Measurements from ENCODE around the gene LAG3. TPM values are rescaled to one million over a fixed set of nuclear protein-coding genes. Genes with fewer than 3 reads are reported as not detected.
A peak's percentile ranks its signal among the peaks of the same experiment; 100 is the strongest.

The LAG3 gene
- total and polyA plus RNA-seq, 10 of the 15 experiments (the other 5 are each of a cell fraction or from before 2014, with no cell fraction given), result 0.52 to 4.2 (median 1.0) TPM; not detected in 1

- TF ChIP-seq, protein P1, sequence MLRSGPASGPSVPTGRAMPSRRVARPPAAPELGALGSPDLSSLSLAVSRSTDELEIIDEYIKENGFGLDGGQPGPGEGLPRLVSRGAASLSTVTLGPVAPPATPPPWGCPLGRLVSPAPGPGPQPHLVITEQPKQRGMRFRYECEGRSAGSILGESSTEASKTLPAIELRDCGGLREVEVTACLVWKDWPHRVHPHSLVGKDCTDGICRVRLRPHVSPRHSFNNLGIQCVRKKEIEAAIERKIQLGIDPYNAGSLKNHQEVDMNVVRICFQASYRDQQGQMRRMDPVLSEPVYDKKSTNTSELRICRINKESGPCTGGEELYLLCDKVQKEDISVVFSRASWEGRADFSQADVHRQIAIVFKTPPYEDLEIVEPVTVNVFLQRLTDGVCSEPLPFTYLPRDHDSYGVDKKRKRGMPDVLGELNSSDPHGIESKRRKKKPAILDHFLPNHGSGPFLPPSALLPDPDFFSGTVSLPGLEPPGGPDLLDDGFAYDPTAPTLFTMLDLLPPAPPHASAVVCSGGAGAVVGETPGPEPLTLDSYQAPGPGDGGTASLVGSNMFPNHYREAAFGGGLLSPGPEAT (IDR thresholded peaks at IDR 0.05; ENCODE audit: low read depth), result peak; percentile 61; the same call in 1 of the 2 replicates
- TF ChIP-seq LARP7 (IDR thresholded peaks at IDR 0.05), result peak; percentile 63; the same call in 1 of the 2 replicates
- TF ChIP-seq SREBF2 (IDR thresholded peaks at IDR 0.05; ENCODE audit: low read length), result no peak
- TF ChIP-seq NFIC (IDR thresholded peaks at IDR 0.05; ENCODE audit: low read depth, low read length), result no peak
- no peak for TF ChIP-seq RCOR1 (conservative IDR thresholded peaks at IDR 0.05; ENCODE audit: low read depth, low read length)
- TF ChIP-seq CREM (IDR thresholded peaks at IDR 0.05; ENCODE audit: low read depth), result peak; percentile 74
- TF ChIP-seq MXI1 (IDR thresholded peaks at IDR 0.05; ENCODE audit: low read depth, low read length), result peak; percentile 75; the same call in 1 of the 2 replicates
- TF ChIP-seq RUNX3 (IDR thresholded peaks at IDR 0.05; ENCODE audit: low read length), result peak; percentile 34; the same call in 1 of the 2 replicates
- no peak for TF ChIP-seq JUNB (IDR thresholded peaks at IDR 0.05)
- TF ChIP-seq CEBPB (IDR thresholded peaks at IDR 0.05; ENCODE audit: borderline replicate concordance in 1 of 2, low read depth in 2 of 2, low read length in 2 of 2), result no peak
- TF ChIP-seq NFXL1 (IDR thresholded peaks at IDR 0.05; ENCODE audit: borderline replicate concordance), result no peak
- TF ChIP-seq HDAC2 (IDR thresholded peaks at IDR 0.05), result no peak
- peak; percentile 88; the same call in 1 of the 2 replicates for TF ChIP-seq RB1 (IDR thresholded peaks at IDR 0.05; ENCODE audit: borderline replicate concordance)
- no peak for TF ChIP-seq ATF2 (IDR thresholded peaks at IDR 0.05; ENCODE audit: low read length)
- TF ChIP-seq, protein P2, sequence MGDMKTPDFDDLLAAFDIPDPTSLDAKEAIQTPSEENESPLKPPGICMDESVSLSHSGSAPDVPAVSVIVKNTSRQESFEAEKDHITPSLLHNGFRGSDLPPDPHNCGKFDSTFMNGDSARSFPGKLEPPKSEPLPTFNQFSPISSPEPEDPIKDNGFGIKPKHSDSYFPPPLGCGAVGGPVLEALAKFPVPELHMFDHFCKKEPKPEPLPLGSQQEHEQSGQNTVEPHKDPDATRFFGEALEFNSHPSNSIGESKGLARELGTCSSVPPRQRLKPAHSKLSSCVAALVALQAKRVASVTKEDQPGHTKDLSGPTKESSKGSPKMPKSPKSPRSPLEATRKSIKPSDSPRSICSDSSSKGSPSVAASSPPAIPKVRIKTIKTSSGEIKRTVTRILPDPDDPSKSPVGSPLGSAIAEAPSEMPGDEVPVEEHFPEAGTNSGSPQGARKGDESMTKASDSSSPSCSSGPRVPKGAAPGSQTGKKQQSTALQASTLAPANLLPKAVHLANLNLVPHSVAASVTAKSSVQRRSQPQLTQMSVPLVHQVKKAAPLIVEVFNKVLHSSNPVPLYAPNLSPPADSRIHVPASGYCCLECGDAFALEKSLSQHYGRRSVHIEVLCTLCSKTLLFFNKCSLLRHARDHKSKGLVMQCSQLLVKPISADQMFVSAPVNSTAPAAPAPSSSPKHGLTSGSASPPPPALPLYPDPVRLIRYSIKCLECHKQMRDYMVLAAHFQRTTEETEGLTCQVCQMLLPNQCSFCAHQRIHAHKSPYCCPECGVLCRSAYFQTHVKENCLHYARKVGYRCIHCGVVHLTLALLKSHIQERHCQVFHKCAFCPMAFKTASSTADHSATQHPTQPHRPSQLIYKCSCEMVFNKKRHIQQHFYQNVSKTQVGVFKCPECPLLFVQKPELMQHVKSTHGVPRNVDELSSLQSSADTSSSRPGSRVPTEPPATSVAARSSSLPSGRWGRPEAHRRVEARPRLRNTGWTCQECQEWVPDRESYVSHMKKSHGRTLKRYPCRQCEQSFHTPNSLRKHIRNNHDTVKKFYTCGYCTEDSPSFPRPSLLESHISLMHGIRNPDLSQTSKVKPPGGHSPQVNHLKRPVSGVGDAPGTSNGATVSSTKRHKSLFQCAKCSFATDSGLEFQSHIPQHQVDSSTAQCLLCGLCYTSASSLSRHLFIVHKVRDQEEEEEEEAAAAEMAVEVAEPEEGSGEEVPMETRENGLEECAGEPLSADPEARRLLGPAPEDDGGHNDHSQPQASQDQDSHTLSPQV (IDR thresholded peaks at IDR 0.05), result peak; percentile 74; the same call in 1 of the 2 replicates
- TF ChIP-seq, protein P3, sequence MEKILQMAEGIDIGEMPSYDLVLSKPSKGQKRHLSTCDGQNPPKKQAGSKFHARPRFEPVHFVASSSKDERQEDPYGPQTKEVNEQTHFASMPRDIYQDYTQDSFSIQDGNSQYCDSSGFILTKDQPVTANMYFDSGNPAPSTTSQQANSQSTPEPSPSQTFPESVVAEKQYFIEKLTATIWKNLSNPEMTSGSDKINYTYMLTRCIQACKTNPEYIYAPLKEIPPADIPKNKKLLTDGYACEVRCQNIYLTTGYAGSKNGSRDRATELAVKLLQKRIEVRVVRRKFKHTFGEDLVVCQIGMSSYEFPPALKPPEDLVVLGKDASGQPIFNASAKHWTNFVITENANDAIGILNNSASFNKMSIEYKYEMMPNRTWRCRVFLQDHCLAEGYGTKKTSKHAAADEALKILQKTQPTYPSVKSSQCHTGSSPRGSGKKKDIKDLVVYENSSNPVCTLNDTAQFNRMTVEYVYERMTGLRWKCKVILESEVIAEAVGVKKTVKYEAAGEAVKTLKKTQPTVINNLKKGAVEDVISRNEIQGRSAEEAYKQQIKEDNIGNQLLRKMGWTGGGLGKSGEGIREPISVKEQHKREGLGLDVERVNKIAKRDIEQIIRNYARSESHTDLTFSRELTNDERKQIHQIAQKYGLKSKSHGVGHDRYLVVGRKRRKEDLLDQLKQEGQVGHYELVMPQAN (conservative IDR thresholded peaks at IDR 0.05), result peak; percentile 79
- no peak for TF ChIP-seq SP1 (IDR thresholded peaks at IDR 0.05; ENCODE audit: low read depth, low read length)
- TF ChIP-seq IKZF2 (IDR thresholded peaks at IDR 0.05), result peak; percentile 85 to 89
- no peak for TF ChIP-seq MTA3 (IDR thresholded peaks at IDR 0.05; ENCODE audit: borderline replicate concordance, low read length)
Measured at GRCh38 chr12:6778574-6779550, 6.5 kb downstream of the LAG3 start (continued).

Data from GM12878 (cell line).